CD4-positive, alpha-beta T cell treated with Interleukin-12 subunit alpha and Interleukin-12 subunit beta, for 1 hour (primary cell): ENCODE measurements around the gene LIPC.

Experiments used
- DNase-seq: peaks from one replicate; pipeline ENCODE4 v3.0.0-alpha.2; 2020

LIPC gene

DNA sequence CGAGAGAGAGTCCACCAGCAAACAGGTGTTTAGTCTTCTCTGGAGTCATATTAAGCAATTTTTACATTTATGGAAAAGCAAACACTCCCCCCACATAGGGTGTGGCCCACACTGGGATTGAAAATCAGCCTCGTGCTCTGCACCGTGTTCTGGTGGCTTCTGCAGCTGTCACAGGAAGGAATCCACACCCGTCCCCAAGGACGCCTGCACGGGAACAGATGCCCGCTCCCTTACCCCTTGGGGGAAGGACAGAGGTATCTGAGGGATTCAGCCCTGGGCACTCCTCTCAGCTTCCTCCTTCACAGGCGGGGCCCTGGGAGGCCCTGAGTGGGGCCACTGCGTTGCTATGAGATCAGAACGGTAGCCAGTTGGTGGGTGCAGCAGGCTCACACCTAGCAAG is 27.8 kb downstream of the LIPC start:
- DNase-seq = no peak

GRCh38 chr15:58460116-58460790 is 28.5 kb downstream of the LIPC start:
- no peak for DNase-seq

- DNase-seq = no peak
Observed at GRCh38 chr15:58460872-58461271, 29.1 kb downstream of the LIPC start.

GRCh38 chr15:58462547-58462946 is 30.8 kb downstream of the LIPC start:
- no peak for DNase-seq

GRCh38 chr15:58462973-58463663 is 31.3 kb downstream of the LIPC start:
- DNase-seq = no peak

DNA sequence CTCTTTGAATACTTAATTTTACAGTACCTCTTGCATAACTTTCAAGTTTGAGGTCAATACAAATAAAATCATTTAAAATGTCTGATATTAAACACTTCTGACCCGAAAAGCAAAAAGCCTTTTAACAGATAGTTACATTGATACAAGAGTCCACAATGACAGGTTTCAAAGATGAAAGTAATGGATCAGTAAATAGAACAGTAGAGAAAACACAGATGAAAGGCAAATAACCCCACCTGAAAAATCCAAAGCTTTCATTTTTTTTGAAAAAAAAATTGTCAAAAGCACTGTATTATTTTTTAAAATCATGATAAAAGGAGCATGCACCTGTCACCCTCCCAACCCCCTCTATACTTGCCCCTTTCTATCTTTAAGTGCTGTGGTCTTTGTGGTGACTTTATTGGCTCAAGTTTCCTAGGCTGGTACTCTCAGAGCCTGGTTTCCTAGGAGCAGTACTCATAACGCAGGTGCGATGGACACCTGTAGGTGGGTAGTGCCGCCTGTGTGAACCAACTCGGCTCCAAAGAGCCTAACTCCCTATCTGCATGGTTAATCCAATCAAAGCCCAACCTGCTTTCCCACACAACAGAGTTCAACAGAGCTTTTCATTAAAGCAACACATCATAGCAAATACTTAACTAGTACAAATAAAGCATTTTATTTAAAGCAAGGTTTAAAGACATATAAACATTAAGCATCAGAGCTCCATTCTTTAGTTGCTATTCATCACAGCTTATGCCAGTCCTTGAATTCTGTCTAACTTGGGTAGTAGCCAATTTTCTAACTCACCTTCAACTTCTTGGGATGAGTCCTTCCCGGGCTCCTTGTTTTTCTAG is 32.2 kb downstream of the LIPC start:
- no peak for DNase-seq

DNA sequence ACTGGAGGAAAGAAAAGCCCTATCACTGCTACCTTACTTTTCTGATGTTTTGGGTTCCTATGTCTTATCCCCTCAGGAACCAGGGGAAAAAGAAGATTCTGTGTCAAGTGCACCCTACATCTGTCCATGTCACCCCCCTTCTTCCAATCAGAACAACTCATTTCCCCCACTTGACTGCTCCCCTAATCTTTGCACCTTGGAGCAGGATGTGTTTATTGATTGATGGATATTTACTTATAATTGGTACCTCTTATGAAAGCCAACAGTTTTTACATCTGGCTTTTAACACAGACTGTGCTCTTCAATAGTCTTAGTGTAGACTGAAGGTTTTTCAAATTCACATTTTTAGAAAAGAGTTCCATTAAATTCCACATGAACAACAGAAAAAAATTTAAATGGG is 33.3 kb downstream of the LIPC start:
- DNase-seq = no peak

- DNase-seq = no peak
Observed at GRCh38 chr15:58465866-58466517, 34.2 kb downstream of the LIPC start.

DNA sequence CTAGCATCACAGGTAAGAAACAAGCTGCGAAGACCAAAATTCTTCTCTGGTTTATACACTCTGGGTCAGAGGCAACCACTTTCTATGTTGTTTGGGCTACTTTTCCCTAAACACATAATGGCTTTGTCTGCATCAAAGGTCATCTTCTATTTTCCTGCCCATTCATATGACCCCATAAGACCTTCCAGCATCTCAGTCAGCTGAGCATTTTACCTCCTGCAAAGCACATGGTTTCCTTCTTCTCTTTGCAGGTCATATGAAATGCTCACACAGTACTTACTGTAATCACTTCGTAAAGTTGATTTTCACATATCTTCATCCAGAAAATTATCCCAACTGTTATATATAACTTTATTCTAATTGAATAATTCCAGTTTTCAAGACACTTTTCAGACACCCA is 34.8 kb downstream of the LIPC start:
- DNase-seq = no peak

DNA sequence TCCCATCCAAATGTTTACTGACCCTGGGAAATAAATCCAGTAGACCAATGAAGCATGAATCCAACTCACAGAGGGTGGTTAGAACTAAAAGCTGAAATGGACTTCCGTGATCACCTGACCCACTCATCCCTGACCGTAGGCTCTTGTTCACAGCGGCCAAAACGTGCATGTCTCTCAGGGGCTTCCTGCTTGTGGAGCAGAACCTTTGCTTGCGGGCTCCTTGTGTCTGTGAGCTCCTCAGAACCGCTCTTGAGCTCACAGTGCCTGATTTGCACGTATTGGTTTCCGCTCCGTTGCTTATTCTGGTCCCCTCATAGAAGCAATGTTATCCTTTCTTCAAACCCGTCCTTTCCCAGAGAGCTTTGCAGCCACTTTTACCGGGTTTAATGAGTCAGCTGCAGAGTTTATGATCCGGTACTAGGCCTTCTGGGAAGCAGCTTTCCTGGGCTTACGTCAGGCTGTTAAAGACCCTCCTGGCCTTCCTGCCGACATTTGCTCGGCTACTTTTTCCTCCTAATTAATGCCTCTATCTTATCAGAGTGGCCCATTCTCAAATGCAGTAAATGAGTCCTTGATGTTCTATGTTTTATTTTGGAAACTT is 35.4 kb downstream of the LIPC start:
- no peak for DNase-seq

- DNase-seq = no peak
Observed at GRCh38 chr15:58467722-58468423, 36.1 kb downstream of the LIPC start.

- no peak for DNase-seq
Observed at GRCh38 chr15:58469432-58470353, 37.9 kb downstream of the LIPC start.

- DNase-seq = no peak
Observed at GRCh38 chr15:58471348-58471747, 39.6 kb downstream of the LIPC start.

DNA sequence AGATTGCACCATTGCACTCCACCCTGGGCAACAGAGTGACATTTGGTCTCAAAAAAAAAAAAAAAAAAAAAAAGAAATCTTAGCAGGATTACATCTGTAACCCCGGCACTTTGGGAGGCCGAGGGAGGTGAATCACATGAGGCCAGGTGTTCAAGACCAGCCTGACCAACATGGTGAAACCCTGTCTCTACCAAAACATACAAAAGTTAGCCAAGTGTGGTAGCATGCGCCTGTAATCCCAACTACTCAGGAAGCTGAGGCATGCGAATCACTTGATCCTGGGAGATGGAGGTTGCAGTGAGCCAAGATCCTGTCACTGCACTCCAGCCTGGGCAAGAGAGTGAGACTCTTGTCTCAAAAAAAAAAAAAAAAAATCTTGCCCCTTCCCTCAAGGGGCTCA is 40.4 kb downstream of the LIPC start:
- no peak for DNase-seq

- DNase-seq = peak; percentile 58
Observed at GRCh38 chr15:58472821-58473581, 41.2 kb downstream of the LIPC start.

DNA sequence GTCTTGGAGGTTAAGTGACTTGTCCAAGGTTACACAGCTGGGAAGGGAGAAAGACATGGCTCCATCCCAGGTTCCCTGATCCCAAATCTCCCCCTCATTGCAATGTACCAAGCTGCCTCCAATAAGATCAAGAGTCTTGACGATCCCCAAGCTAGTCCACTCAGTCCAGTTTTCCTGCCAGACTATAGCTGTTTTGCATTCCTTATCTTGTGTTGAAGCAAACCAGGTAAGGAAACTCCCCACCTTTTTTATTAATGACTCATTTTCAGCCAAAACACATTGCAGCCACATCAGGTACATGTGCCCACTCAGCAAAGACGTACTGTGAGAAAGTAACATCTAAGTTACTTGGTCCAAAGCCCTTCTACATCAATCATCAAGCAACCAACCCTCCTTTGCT is 41.9 kb downstream of the LIPC start:
- peak; percentile 15 for DNase-seq

DNA sequence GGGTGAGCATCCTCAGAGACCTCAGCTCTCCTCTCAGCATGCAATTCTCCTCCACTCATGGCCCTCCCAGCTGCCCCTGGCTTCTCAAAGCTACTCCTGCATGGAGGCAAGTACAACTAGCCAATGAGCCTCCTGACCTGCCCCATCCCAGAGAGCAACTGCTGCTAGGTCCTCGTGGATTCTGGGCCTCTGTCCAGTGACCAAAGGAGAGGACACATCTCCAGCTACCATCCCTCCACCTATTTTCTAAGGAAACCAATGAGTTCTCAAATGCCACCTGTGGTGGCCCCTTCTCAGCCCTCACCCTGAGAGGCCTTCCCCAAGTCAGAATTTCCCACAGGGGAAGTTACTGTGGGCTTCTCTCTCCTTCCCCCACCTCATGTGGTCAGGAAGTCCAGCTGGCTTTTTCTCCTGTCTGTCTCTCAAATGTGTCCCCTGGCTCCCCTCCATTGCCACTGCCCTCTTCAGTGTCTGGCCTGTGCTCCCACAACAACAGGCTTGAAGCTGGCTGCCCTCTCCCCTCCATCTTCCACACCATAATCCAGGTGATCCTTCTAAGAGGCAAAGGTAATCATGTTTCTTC is 43.0 kb downstream of the LIPC start:
- DNase-seq = no peak

DNA sequence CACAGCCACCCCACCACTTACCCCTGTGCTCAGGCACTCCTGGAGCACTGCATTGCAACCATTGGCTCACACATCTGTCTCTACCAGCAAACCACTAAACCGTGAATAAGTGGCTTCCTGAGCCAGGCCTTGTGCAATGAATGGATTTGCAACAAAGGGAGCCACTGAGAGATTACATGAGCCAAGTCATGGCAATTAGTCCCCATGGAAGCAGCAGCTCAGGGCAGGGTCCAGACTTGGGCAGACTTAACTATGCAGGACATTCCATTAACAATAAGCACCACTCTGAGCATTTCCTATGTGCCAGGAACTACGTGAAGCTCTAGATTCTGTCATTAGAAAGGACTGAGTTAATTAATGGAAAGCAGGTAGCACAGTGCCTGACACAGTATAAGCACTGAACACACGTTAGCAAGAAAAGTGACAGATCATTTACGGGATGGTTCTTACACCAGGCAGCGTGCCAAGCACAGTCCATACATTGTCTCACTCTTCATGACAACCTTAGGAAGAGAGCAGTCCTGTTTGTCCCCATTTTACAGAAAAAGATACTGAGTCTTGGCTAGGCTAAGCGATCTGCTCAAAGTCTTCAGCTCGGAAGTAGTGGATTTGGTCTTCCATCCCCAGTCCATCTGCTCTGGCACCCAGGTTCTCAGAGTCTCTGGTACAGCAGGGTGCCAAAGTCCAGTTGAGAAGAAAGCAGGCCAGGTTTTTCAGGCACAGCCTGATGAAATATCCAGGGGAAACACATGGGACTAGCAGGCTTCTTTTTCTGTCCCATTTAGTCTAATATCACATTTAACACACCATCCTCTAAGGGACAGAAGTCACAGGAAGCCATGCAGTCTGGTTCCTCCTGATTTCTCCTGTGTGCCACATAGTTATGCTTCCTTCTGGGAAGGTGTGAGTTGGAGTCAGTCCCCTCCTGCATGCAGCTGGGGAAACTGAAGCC is 44.1 kb downstream of the LIPC start:
- DNase-seq = no peak
